Activated T-helper 9 cell treated with anti-CD3 and anti-CD28 coated beads, Interleukin-2, amount 50 U/mL, for 16 hours (primary cell): Measurements from ENCODE around the gene PRKN.

Experiments used
- DNase-seq: peaks from one replicate; pipeline ENCODE4 v3.0.0-alpha.2; 2020; ENCODE audit warnings: low read depth

Gene PRKN

GRCh38 chr6:161598896-161599295 is 1128.7 kb downstream of the PRKN start:
- DNase-seq: no peak

- no peak for DNase-seq
These were observed 1130.6 kb downstream of the PRKN start for GRCh38 chr6:161596807-161597520.

- no peak for DNase-seq
These were observed 1133.2 kb downstream of the PRKN start for GRCh38 chr6:161594412-161594811.

GRCh38 chr6:161590961-161591627 is 1136.5 kb downstream of the PRKN start:
- no peak for DNase-seq

- no peak for DNase-seq
These were observed 1140.7 kb downstream of the PRKN start for GRCh38 chr6:161586887-161587286.

GRCh38 chr6:161584621-161585340 is 1142.8 kb downstream of the PRKN start:
- no peak for DNase-seq

GRCh38 chr6:161584051-161584450 is 1143.5 kb downstream of the PRKN start:
- DNase-seq: no peak

GRCh38 chr6:161583584-161583983 is 1144.0 kb downstream of the PRKN start:
- DNase-seq: no peak

GRCh38 chr6:161578478-161578877 is 1149.1 kb downstream of the PRKN start:
- DNase-seq: no peak

- DNase-seq: no peak
These were observed 1151.9 kb downstream of the PRKN start for GRCh38 chr6:161575523-161576254.

GRCh38 chr6:161568885-161569456 is 1158.6 kb downstream of the PRKN start:
- DNase-seq: no peak

- no peak for DNase-seq
These were observed 1162.6 kb downstream of the PRKN start for GRCh38 chr6:161564952-161565351.

GRCh38 chr6:161561908-161562307 is 1165.7 kb downstream of the PRKN start:
- DNase-seq: no peak

- no peak for DNase-seq
These were observed 1170.0 kb downstream of the PRKN start for GRCh38 chr6:161557333-161558107.

- DNase-seq: no peak
These were observed 1172.7 kb downstream of the PRKN start for GRCh38 chr6:161554883-161555282.

- no peak for DNase-seq
These were observed 1177.5 kb downstream of the PRKN start for GRCh38 chr6:161549977-161550655.

GRCh38 chr6:161548713-161549296 is 1178.8 kb downstream of the PRKN start:
- DNase-seq: no peak

GRCh38 chr6:161547617-161548016 is 1179.9 kb downstream of the PRKN start:
- DNase-seq: no peak

- no peak for DNase-seq
These were observed 1180.9 kb downstream of the PRKN start for GRCh38 chr6:161546632-161547031.

- no peak for DNase-seq
These were observed 1181.8 kb downstream of the PRKN start for GRCh38 chr6:161545741-161546140.
